NCI-H446 (cell line): ENCODE data around the gene MYH10.
A peak's percentile ranks its signal among the peaks of the same experiment; 100 is the strongest.

Source experiments
- DNase-seq, 2 experiments: peaks; one replicate each; lab custom pipeline; 2025; lab: John Stamatoyannopoulos, UW

MYH10 gene

DNA sequence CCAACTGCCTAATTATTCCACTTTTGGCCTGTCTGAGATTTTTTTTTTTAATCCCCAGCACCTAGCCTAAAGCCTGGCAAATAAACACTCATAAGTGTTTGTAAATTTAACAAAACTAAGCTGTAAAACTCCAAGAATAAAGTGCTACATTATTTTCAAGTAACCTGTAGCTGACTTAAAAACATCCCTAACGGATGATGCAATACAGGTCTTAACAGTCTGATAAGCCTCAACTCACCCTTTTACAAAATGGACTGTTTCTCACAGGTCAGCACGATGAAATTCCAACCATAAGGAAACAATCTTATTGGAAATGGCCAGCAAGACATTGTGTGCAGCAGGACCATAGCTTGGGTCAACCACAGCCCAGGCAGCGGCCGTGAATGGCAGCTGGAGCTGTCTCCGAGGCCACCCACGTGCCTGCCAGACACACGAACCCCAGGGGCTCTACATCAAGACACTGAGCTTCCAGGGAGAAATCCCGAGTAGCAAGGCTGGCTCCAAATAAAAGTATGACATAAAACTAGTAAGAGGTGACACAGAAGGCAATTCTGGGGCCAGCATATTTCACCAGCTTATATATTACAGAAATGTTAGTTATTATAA, 135.9 kb downstream of the MYH10 start:
- DNase-seq, result no peak

DNA sequence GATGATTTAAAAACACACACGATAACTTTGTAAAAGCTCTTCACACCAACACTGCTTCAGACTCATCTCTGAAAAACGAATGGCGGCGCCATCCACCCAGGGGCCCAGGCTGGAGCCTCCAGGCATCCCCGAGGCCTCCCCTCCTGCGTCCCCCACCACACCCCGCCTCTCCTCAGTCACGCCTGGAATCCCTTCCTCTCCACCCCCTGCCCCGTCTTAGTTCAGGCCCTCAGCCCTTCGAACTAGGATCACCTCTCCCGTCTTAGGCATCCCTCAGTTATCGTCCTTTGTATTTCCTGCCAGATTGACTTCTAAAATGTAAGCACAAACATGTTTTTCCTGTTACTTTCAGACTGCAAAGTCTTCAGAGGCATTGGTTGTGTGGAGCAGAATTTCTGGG, 136.5 kb downstream of the MYH10 start:
- DNase-seq, result no peak

DNA sequence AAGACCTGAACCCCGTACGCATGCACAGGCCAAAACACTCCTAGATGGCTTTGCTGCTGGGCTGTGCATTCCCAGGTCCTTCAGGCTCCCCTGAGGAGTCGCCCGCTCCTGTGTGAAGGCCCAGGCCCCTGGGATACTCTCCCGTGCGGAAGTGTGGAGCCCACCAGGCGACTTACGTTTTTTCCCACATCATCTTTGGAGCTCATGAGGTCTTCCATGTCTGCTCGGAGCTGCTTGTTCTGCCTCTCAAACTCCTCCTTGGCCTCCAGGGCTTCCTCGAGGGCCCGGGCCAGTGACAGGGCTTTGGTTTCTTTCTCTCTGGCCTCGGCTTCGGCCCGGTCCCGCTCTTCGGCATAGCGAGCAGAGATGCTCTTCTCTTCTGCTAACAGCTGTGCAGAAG, 138.4 kb downstream of the MYH10 start:
- no peak for DNase-seq

DNA sequence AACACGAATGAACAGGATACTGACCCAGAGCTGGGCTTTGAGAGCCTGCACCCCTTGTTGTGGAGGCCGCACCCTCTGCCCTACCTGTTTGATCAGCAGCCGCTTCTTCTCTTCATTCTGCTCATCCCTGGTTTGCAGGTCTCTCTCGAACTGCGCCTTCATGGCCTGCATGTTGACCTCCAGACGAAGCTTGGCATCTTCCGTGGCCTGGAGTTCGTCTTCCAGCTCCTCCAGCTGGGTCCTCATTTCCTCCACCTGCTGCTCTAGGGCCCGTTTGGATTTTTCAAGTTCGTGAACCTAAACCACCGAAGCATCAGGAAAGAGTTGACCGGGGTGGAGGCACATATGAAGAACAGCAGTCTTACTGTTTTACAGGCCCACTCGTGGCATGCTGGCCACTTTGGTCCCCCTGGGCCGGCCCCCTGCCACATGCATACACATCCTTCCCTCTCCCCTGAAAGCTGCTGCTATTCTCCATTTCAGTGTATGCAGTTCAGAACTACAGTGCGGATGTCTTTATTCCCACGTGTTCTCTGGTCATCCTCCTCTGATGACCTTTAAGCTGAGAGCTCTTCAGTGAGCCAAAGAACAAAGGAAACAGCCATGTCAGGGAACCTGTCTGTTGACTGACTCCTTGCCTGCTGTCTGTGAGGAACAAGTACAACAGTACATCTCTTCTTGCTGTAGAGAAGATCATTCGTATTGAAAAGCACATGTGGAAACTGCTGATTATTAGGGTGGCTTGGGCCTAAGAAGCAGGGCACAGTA, 140.1 kb downstream of the MYH10 start:
- no peak for DNase-seq

DNA sequence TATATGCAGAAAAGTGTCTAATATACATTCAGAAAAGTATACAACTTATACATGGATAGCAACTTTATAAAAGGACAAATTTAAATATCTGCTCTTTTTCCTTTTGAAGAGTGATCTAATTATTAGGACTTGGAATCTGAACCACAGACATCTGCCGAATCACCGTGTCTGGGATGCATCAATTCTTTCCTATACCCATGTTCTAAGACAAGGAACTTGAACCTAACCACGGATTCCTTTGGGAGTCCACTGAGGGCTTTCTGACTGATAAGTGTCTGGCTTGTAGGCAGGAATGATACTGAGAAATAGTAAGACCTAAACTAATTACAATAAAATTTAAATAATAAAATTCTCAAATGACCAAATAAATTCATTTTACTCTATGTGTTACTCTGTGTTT, 140.7 kb downstream of the MYH10 start:
- no peak for DNase-seq

DNA sequence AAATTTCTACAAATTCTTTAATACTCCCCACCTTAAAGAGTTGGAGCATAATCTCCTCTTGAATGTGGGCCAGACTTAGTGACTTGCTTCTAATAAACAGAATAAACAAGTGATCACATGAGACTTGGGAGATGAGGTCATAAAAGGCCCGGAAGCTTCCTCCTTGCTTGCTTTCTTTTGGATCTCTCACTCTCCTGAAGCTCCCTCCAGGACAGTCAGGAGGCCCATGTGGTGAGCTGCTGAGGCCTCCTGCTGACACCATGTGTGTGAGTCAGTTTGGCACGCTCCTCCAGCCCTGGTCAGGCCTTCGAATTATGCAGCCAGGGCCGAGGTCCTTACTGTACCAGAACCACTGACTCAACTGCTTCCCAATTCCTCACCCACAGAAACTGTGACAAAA, 141.6 kb downstream of the MYH10 start:
- DNase-seq, result peak in 1 of 2 experiments; percentile 48

DNA sequence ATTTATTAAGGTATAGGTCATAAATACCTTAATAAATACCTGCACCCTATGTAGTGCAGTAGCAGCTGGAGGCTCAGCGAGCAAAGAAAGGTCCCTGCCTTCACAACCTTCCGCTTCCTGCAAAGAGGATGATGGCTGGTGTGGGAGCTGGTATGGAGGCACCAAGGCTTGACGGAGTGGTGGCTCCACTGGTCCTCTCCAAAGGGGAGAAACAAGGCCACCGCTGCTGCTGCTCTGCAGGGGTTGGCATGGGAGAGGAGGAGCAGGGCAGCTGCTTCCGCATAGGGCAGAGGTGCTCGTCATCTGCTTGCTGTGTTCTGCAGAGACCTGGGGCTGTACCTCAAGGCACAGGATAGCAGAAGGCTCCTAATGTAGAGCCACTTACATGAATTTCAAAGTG, 142.0 kb downstream of the MYH10 start:
- no peak for DNase-seq

DNA sequence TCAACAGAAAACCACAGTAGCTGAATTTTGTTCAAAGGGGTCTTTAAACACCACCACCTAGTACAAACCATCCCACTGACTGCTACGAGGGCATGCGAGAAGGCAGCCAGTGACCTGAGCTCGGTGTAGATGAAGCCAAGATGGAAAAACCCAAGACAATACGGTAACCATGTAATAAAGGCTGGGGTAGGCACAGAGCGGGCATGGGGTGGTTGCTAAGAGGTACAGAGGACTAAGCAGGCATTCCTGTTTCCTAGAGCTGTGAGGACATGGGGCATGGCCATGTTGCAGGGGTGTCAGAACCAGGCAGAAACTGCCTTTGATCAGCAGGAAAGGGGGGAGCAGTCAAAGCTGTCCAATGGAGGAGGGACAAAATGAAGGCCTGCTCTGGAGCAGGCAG, 142.8 kb downstream of the MYH10 start:
- DNase-seq, result no peak

DNA sequence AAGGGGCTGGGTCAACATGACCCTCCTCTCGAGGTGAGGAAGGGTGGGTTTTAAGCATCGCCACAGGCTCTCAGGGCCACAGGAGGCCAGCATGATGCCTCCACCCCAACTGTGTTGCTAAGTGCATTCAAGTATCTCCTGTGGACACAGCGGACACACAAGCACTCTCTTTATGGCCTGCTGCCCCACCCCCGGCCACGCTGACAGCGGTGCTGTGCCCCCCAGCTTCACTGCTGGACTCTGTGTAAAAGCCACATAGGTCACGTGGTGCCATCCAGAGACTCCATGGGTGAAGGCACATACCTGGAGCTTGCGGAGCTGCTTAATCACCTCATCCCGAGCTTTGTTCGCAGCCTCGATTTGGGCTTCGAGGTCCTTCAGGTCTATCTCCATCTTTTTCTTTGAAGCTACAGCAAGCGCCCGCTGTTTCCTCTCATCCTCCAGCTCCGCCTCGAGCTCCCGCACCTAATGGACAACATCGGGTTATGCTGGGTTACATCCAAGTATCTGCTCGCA, 143.3 kb downstream of the MYH10 start:
- DNase-seq, result no peak

DNA sequence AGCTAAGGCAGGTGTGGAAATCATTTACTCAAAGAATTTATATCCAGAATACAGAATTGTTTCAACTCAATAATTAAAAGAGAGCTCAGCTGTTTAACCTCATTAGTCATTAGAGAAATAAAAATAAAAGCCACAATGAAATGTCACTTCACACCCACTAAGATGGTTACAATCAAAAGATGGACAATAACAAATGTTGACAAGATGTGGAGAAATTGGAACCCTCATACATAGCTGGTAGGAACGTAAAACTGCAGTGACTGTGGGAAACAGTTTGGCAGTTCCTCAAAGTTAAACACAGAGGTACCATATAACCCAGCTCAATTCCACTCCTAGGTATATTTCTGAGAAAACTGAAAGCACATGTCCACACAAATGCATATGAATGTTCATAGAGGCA, 145.0 kb downstream of the MYH10 start:
- no peak for DNase-seq

DNA sequence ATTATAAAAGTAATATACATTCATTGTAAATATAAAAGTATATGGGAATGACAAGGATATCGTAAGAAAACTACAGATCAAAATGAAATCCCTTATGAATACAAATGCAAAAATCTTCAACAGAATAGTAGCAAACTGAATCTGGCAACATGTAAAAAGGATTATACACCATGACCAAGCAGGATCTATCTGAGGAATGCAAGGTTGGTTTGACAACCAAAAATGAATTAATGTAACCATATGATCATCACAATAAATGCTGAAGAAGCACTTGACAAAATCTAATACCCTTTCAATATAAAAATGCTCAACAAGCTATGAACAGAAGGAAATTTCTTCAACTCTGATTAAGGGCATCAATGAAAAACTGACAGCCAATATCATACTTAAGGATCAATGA, 146.1 kb downstream of the MYH10 start:
- DNase-seq, result no peak

DNA sequence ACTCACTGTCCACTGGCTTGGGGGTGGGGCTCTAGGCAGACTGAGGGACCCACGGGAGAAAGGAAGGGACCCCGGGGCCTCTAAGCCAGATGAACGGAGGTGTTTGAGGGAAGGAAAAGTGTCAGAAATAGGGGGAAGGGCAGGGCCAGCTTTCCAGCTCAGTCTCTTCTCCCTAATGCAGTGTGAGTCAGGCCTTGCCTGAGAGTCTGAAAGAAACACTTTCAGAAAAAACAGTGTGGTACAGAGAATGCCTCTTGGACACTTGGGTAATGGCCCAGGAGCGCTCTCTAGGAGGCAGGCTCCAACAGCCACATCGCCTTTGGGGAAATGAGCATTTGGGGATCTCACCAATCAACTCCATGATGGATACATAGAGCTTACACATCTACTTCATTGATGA, 148.0 kb downstream of the MYH10 start:
- no peak for DNase-seq

DNA sequence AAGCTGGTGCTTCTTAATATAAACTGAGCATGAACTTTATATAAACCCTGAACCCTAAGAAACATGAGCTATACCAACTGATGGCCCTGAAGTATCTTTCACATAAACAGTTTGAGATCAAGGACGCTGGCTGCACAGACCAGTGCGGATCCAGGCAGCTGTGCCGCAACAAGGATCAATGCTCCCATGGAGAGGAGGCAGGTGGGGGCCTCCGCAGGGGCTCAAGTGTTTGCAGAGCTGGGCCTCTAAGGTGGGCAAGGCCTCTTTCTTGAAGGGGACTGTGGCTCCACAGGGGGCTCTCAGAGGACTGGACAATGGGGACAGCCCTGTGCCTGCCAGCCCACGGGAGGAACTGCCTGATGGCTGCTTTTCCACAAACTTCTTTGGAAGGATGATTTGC, 148.8 kb downstream of the MYH10 start:
- DNase-seq, result no peak

DNA sequence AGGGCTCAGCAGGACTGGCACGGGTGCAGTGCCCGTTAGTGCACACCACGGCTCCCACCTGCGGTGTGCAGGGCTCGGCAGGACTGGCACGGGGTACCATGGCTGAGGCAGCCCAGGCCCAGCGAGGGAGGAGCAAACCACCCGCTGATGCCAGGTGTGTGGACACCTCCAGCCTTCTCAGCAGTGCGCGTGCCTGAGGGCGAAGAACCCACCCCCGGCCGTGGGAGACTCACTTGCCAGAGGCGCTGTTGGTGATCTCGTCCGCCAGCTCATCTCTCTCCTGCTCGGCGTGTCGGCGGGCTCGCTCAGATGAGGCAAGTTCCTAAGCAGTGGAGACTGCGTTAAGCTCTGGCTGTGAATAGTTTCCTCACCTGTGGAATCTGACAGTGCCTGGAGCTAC, 149.4 kb downstream of the MYH10 start:
- DNase-seq, result no peak

DNA sequence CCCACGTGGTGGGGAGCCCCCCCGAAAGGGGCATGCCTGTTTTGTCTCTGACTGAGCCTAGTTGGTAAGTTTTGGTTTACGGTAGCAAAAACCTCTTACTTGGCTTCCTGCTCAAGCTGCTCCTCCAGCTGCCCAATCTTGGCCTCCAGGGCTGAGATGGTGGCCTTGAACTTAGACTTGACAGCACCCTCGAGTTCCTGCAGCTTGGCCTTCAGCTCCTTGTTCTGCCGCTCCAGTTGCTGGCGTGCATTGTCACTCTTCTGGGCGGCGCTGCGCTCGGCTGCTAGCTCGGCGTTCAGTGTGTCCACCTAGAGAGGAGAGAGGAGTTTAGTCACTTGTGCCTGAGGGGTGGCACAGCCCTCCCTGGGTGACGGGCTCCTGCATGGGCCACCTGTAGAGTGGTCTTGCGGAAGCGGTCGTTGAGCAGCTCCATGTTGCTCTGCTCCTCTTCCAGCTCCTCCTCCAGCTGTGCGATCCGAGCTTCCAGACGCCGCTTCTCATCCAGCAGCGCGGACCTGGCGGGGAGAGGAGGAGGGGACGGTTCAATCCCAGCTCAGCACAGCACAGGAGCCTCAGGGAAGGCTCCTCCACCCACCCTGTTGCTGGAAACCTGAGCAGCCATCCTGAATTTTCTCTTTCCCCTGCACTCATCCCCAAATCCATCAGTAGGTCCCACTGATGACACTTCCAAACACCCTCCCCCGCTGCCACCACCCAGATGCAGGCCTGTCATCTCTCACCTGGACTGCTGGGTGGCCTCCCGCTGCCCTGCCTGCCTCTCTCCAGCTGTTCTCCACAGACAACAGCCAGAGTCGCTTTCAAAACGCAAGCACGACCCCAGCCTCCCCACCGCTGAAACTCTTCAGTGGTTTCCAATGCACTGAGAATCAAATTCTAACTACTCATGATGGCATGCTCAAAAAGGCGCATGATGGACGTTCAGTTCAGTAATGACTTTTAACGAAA, 150.2 kb downstream of the MYH10 start:
- no peak for DNase-seq

DNA sequence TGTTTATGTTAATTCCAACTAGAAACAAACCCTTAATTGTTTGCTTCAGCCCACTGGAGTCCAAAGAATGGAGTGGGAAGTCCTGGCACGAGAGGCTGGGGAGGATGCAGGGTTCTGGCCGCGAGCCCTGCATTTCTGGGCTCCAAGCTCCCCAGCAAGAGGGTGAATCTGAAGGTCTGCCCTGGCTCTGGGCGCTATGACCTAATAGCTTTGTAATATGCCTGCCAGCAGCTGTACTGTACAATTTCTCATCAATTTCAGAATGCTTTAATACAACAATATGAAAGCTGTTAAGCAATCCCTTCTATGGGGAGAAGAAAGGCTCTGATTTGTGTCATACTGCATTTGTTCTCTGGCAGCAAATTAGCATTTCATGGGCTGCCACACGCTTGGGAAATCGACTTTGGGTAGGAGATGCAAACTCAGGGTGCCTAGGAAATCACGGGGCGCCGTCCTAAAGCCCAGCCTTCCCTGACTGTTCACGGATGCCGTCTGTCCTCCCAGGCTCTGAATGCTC, 151.0 kb downstream of the MYH10 start:
- DNase-seq, result no peak

DNA sequence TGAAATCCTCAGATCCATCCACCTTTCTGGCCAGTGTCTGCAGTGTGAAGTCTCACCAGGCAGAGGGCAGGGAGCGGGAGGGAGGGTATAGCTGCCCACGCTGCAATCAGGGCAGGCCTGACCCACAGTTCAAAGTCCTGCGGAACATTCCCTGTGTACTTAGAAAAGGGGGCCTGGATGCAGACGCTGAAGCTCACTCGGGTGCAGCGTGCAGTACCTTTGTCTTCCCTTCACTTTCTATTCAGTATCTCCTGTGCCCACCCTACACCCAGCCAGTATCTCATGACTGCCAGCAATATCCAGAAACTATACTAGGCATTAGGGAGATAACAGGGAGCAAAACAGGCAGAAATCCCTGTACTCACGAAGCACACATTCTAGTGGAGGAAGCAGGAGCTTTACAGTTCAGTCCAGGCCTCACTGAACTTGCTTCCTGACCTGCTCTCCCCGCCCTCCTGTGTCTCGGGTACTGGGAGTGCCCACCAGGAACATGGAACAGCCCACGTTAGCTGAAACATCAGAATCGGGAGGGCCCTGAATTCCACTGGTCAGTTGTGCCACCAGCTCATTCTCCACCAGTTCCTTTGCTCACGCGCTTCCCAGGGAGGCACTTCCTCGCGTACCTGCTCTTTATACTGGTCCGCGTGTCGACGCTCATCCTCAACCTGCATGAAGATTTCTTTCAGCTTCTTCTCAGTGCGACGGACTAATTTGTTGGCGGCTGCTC, 152.6 kb downstream of the MYH10 start:
- DNase-seq, result no peak

DNA sequence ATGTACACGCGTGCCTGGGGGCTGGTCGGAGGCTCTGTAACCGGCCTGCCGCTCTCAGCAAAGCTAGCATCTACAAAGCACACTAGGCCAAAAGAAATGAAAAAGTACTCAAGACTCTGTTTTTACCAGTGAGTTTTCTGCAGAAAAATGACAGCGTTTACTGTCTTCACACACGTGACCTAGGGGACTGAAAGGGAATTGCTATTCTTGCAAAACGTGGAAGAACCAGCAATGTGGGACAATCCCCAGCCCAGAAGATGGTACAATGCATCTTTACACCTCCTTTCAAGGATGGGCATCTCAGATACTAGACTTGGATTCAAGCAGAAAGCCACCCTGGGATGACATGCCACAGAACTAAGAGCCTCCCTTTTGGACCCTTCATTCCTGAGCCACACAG, 153.4 kb downstream of the MYH10 start:
- no peak for DNase-seq

DNA sequence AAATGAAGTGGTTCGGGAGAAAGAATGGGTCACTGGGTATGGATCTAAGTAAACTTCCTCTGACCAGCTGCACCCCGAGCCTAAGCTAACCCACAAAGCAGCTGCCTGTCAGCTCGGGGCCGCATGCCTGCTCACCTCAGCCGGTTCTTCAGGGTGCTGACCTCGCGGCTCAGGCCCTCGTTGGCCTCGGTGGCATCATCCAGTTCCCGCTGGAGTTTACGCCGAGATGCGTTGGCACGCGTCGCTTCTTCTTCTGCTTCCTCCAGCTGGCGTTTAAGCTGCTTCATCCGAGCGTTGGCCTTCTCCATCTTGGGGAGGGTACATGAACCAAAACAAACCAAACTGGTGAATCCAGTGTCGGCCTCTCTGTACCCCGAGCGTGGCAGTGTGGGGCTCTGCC, 153.8 kb downstream of the MYH10 start:
- DNase-seq, result no peak

DNA sequence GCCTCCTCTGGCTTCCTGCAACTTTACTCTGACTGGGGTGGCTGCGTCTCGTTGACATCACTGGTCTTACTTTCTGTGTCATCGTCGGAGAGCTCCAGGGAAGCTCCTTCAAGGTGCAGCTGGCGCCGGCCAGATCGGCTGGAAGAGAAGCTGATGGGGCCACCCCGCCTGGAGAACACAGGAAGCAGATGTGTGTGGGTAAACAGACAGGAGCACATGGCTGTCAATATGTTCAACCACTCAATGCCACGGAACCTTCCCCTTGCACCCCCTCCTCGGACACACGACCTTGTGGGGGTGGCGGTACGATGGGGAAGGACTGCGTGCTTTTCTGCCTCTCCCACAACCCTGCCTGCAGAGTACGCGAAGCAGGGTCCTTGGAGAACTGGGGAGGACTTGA, 154.7 kb downstream of the MYH10 start:
- DNase-seq, result no peak

DNA sequence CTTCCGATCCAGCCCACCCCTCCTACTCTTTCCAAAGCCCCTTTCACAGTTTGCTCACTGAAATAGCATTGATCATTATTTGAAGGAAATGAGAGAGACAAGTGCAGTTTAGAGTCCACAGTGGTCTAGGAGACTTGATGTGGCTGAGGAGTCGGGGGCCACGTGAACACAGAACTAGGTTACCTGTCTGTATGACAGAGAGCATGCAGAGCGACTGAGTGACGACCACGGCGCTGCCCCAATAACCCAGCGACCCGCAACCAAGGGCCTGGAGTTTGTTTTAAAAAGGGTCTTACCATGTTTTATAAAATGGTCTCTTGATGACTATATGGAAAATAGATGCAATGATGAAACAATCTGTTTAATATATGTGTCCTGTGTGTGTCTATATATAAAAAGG, 155.3 kb downstream of the MYH10 start:
- no peak for DNase-seq

DNA sequence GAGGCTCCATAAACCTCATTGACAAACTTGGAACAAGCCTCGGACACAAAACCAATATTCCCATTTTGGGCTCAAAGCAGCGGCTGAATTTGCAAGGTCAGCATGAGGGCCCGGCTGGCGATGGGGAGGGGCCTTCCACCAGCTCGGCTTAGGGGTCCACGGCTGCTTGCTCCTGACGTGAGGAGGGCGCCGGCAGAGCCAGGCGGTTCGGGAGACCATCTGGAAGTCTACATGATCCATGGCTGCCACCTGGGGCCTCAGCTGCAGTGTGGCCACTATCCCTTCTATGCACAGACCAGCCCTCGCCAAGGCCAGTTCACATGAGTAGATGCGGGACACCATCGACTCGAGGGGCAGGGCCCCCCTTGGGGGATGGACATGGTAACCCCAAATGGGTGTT, 155.7 kb downstream of the MYH10 start:
- no peak for DNase-seq
